Measurements from ENCODE around the gene SHISAL1. TPM values are rescaled to one million over a fixed set of nuclear protein-coding genes. Genes with fewer than 3 reads are reported as not detected.
"Not testable (repeated sequence)": the region's sequence is repeated elsewhere in the genome, so short reads cannot be mapped to it uniquely, and the experiment has no call there.

The SHISAL1 gene
- total RNA-seq, 2 experiments from 2014 or later, result not detected

DNA sequence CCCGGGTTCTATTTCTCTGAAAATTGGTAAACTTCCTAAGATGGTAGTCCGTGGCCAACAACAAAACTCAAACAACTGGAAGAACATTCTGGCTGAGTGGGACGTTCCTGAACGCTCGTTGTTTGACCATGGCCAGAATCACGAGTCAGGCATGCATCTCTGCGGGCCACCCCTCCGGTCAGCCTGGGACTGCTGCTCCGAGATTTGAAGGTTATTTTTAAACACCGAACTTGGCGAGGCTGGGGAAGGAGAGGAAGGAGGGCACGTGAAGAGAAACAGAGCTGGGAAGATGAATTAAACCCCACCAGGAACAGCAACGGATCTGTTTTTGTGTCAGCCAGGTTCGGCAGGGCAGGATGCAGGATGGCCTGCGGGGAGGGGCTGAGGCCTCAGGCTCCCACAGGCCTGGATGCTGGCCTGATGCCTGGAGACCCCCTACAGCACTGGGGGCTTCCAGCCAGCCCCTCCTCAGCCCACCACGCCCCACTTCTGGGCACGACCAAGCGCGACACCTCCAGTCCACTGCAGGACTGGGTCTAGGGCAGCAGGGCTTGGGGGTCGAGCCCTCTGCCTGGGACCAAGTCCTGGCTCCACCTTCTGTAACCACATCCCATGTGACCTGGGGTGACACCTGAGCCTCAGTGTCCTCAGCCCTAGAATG, 5.1 kb downstream of the SHISAL1 start:
- POLR2A ChIA-PET, result no interaction called here
- CTCF ChIA-PET, result no interaction called here

DNA sequence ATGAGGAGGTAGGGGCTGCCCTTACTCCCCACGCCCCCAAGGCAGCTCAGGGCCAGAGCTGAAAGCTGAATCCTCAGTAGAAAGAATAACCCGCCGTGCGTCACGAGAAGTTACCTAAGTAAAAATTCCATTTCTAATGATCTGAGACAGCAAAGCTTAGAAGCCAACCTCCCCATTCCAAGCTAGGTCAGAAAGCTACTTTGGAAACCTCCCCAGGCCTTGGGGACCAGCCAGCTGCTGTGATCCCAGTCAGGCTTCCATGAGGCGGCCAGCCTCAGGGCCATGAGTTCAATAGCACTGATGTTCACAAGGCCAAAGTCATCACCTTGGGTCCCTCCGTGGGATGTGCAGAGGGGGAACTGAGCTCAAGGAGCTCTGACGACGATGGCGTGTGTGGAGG, 6.9 kb downstream of the SHISAL1 start:
- CTCF ChIA-PET, result no interaction called here
- POLR2A ChIA-PET, result no interaction called here

- ChIA-PET CTCF (no interaction called here), POLR2A (no interaction called here)
These were observed 7.3 kb downstream of the SHISAL1 start for GRCh38 chr22:44305455-44305854.

GRCh38 chr22:44304911-44305310, 7.8 kb downstream of the SHISAL1 start:
- CTCF ChIA-PET, result no interaction called here
- POLR2A ChIA-PET, result no interaction called here

DNA sequence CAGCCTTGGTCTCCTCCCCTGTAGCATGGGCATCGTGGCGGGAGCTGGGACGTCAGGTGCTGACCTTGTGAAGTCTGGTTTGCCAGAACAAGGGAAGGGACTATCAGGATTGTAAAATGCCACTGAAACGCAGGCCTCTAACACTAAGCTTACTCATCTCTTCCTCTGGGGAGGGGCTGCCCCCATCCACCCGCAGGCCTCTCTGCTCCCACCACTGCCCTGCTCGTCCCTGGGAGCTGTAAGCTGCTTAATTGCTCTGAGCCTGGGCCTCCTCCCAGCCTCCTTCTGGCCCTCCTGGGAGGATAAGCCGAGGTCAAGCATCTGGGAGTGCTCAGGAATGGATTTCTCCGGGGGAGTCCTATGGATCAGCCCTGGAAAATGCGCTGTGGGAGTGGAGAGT, 8.4 kb downstream of the SHISAL1 start:
- ChIA-PET POLR2A (no interaction called here), CTCF (no interaction called here)

DNA sequence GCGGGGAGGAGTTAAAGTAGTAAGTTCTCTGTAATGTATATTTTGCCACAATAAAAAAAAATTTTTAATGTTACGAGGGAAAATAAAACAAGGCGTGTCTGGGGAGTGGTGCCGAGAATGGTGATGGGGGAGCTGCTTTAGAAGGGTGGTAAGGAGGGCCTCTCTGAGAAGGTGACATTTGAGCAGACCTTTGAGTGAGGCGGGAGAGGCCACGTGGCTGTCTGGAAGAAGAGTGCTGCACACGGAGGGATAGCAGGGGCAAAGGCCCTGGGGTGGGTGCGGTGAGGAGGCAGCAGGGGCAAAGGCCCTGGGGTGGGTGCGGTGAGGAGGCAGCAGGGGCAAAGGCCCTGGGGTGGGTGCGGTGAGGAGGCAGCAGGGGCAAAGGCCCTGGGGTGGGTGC, 10.4 kb downstream of the SHISAL1 start:
- POLR2A ChIA-PET, CTCF ChIA-PET: not testable (repeated sequence)

- ChIA-PET CTCF (no interaction called here), POLR2A (no interaction called here)
These were observed 11.7 kb downstream of the SHISAL1 start for GRCh38 chr22:44301039-44301438.

GRCh38 chr22:44299124-44299523, 13.6 kb downstream of the SHISAL1 start:
- CTCF ChIA-PET, result no interaction called here

GRCh38 chr22:44298406-44299091, 14.2 kb downstream of the SHISAL1 start:
- POLR2A ChIA-PET, result no interaction called here

More at GRCh38 chr22:44299124-44299523, 13.6 kb downstream of the SHISAL1 start:
- POLR2A ChIA-PET, result no interaction called here

GRCh38 chr22:44297470-44298061, 15.2 kb downstream of the SHISAL1 start:
- ChIA-PET POLR2A (no interaction called here), CTCF (no interaction called here)

More at GRCh38 chr22:44298406-44299091, 14.2 kb downstream of the SHISAL1 start:
- CTCF ChIA-PET, result no interaction called here

DNA sequence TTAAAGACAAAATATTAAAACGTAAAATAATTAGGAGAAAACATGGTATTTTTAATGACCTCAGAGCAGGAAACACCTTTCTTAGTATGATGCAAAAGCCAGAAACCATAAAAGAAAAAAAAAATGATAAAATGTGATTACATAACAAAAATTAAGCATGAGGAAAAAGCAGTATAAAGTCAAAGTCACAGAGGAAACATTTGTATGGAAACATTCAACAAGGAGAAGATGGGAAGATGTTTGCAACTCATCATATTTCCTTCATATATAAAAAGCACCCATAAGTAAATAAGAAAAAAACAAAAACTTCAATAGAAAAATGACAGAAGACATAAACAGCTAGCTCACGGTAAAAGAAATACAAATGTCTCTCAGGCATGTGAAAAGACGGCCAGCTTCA, 17.3 kb downstream of the SHISAL1 start:
- POLR2A ChIA-PET, result no interaction called here
- CTCF ChIA-PET, result no interaction called here

DNA sequence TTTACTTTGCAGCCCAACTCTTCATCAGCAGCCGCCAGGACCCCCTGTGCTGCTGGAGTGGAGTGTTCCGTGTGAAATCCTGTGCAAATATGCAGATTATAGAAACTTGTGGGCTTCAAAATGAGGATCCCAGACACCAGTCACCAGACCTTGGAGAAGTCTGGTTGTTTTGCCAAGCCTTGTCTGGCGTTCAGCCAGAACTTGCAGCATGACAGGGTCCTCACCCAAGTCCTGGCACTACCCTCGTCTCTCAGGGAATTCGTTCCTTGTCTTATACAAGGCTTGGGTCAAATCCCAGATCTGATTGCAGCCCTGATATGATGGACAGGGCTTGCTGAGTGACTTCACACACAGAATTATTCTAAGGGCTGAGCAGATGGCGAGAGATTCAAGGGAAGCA, 18.9 kb downstream of the SHISAL1 start:
- ChIA-PET POLR2A (no interaction called here), CTCF (no interaction called here)

DNA sequence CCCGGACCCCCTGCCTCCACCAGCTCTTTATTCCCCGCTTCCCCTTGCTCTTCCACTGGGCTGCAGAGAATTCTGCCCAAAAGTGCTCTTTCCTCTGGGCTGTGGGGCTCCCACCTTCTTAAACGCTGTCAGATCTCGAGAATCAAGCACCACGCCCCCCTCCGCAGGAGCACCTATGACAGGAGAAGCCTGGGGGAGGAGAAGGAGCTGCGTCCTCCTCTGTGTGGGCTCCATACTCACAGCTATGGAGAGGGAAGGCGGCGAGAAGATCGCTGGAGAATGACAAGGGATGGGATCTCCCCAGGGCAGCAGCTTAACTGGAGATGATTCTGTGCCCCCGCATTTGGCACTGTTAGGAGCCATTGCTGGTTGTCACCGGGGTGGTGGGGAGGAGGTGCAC, 19.7 kb downstream of the SHISAL1 start:
- ChIA-PET POLR2A (no interaction called here), CTCF (no interaction called here)

- ChIA-PET POLR2A (no interaction called here), CTCF (no interaction called here)
These were observed 20.2 kb downstream of the SHISAL1 start for GRCh38 chr22:44292521-44292920.

GRCh38 chr22:44291674-44292360, 20.9 kb downstream of the SHISAL1 start:
- POLR2A ChIA-PET, result no interaction called here
- CTCF ChIA-PET, result no interaction called here

DNA sequence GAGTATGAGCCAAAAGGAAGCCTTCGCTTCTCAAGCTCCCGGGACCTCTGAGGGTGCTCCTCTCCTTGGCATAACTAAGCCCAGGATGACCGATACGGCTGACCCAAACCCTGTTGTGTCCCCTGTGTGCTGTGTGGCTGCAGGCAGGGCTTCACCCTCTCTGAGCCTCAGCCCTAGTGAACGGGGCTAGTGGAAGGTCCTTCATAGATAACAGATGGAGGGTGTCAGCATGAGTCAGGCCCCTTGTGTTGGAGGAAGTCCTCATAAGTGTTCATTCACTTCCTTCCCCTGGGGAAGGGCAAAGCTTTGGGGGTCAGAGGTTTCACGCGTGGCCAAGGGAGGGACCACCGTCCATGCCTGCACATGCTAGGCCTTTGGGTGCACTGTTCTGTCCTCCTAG, 21.5 kb downstream of the SHISAL1 start:
- ChIA-PET CTCF (no interaction called here), POLR2A (no interaction called here)

- POLR2A ChIA-PET, result no interaction called here
- CTCF ChIA-PET, result no interaction called here
These were observed 23.2 kb downstream of the SHISAL1 start for GRCh38 chr22:44289414-44290171.

DNA sequence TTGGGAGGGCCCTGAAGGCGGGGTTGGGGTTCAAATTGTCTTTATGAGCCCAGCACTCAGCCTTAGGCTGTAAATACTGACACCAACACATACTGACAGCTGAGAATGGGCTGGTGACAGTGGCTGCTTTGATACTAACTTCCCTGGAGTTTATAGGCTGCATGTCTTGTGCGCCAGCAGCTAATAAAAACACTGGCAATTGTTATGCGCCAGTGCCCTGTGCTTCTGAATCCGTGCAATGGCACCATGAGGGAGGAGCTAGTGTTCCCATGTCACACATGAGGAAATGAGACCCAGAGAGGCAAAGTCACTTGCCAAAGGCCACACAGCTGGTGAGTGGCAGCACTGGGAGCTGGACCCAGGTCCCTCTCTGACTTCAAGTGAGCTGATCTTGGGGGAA, 23.8 kb downstream of the SHISAL1 start:
- ChIA-PET POLR2A (no interaction called here), CTCF (no interaction called here)

DNA sequence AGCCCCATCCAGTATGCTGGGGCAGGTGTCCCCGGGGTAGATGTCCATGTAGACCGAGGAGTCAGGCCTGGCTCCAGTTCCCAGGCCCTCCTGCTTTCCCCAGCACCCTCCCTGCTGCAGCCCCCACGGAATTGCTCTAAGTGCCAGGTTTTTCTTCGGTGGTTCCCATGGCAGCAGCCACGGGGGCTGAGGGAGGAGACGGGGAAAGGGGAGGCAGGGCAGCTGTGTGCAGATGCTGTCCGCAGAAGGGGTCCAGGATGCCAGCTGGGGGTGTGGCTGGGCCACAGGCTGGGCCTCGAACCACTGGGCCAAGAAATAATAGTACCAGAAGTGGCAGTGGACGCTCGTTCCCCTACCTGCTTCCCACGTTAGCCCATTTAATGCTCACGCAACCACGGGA, 25.0 kb downstream of the SHISAL1 start:
- ChIA-PET CTCF (no interaction called here), POLR2A (no interaction called here)

GRCh38 chr22:44287121-44287693, 25.5 kb downstream of the SHISAL1 start:
- POLR2A ChIA-PET, result no interaction called here
- CTCF ChIA-PET, result no interaction called here

Data from activated CD8-positive, alpha-beta memory T cell treated with anti-CD3 and anti-CD28 coated beads for 36 hours (primary cell).